Measurements from ENCODE around the gene ZNF618.
A peak's percentile ranks its signal among the peaks of the same experiment; 100 is the strongest.

The ZNF618 gene

DNA sequence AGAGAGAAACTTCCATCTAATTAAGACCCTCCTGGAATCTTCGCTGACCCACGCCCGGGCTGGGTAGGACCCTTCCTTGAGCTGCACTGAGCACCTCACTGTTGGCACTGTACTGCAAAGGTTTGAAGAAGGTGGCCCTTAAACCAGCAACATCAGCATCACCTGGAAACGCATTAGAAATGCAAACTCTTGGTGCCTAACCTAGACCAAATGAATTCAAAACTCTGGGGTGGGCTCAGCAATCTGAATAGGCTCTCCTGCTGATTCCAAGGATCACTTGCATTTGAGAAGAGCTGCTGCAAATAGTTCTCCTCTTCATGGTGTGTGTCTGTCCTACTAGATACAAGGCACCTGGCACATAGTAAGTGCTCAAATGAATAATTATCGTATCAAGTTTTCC is 2.7 kb upstream of the ZNF618 start:
- no peak overlapping the region for H3K4me3 ChIP-seq (ENCODE audit: low read depth, low read length)
- DNase-seq (ENCODE audit: low read depth): no peak
- TF ChIP-seq CTCF (conservative IDR thresholded peaks at IDR 0.05; ENCODE audit: low read depth, low read length): no peak

GRCh38 chr9:113873926-113874325 is 2.2 kb upstream of the ZNF618 start:
- no peak for DNase-seq (ENCODE audit: low read depth)
- no peak for TF ChIP-seq CTCF (conservative IDR thresholded peaks at IDR 0.05; ENCODE audit: low read depth, low read length)
- no peak overlapping the region for H3K4me3 ChIP-seq (ENCODE audit: low read depth, low read length)

DNA sequence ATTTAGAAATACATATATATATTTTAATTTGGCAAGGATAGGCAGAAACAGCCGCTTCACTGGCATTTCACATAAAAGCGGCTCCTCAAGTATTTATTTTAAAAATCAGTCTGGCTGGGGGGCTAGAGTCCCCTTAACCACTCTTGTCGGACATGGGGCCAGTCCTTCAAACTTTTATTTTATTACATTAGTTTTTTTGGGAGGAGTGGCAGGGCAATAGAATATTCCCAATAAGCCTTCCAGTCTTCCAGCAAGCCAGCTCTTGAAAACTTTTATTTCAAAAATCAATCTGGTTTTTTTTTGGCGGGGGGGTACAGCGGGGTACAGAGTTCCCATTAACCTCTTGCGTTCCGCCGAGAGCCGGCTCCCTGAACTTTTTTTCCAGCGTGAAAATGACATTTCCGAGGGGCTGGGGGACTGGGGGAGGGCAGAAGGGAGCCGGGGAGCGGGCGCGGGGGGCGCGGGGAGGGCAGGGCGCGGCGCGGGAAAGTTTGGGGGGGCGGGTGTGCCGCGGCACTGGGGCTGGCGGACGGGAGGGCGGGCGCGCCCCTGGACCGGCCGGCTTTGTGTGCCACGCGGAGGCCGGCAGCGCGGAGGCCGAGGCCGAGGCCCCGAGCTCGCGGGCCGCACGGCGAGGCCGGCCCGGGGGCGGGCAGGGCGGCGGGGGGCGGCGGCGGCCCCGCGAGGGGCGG is 504 bp upstream of the ZNF618 start:
- TF ChIP-seq CTCF (conservative IDR thresholded peaks at IDR 0.05; ENCODE audit: low read depth, low read length): no peak
- peak overlapping the region; percentile 56 for H3K4me3 ChIP-seq (ENCODE audit: low read depth, low read length)
- DNase-seq (ENCODE audit: low read depth): no peak

- TF ChIP-seq CTCF (conservative IDR thresholded peaks at IDR 0.05; ENCODE audit: low read depth, low read length): no peak
- peak overlapping the region; percentile 76 for H3K4me3 ChIP-seq (ENCODE audit: low read depth, low read length)
- no peak for DNase-seq (ENCODE audit: low read depth)
Observed at GRCh38 chr9:113876993-113877368, 872 bp downstream of the ZNF618 start.

DNA sequence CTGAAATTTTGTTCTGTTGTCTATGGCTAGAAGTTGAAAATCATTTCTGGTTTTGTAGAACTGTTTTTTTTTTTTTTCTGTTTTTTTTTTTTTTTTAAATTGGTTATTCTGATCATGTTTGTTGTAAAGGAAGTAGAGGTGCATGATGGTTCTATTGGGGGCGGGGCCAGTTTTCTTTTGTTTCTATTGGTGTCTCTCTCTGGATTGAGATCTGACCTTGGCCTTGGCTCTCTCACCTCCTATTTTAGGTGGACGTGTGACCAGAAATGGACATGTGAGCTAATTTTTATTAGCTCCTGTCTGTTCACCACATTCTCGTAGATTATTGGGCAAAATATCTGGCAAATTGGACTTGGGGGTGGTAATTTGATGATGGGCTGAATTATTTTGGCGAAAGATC is 3.2 kb downstream of the ZNF618 start:
- DNase-seq (ENCODE audit: low read depth): no peak
- no peak for TF ChIP-seq CTCF (conservative IDR thresholded peaks at IDR 0.05; ENCODE audit: low read depth, low read length)
- H3K4me3 ChIP-seq (ENCODE audit: low read depth, low read length): no peak overlapping the region

DNA sequence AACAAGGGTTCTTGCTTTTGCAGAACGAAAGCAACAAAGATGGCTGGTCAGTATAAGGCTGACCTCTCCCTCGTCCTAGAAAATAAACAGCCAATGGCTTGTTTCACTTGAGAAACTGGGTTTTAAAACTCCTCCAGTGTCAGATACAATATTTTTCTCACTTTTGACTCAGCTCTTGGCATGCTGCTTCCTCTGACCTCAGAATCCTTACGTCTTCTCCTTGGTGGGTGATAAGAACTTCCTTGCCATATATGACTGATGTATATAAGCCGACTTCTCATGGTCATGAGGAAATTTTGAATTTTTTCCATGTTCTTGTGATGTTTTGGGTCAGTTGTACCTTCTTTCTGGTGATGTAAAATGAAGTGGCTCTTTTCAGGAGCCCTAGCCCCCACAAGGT is 3.8 kb downstream of the ZNF618 start:
- H3K4me3 ChIP-seq (ENCODE audit: low read depth, low read length): no peak overlapping the region
- TF ChIP-seq CTCF (conservative IDR thresholded peaks at IDR 0.05; ENCODE audit: low read depth, low read length): no peak
- DNase-seq (ENCODE audit: low read depth): peak; percentile 67

DNA sequence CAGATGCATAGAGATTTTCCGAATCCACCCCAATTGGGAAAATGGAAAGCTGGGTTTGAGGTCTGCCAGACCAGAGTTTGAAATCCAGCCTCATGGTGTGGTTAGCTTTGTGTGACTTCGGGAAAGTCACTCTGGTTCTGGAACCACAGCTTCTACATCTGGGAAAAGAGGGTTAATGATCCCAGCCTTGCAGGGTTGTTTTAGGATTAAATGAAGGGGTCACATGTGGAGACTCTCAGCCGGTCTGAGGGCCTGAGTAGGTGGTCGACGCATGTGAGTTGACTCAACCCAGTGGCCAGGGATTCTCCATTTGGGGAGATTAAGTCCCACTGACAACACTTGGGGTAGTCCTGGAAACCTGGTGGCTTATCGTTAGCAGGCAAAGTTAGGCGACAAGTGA is 6.1 kb downstream of the ZNF618 start:
- TF ChIP-seq CTCF (conservative IDR thresholded peaks at IDR 0.05; ENCODE audit: low read depth, low read length): no peak
- DNase-seq (ENCODE audit: low read depth): no peak
- no peak overlapping the region for H3K4me3 ChIP-seq (ENCODE audit: low read depth, low read length)

Data from choroid plexus epithelial cell (primary cell).